Epithelial cell of esophagus (primary cell): ENCODE measurements around the gene PTPRS.
"Not testable (repeated sequence)": the region's sequence is repeated elsewhere in the genome, so short reads cannot be mapped to it uniquely, and the experiment has no call there.

ENCODE experiments used
- DNase-seq: peaks from one replicate; pipeline ENCODE4 v3.0.0; 2010; ENCODE audit warnings: low read depth
- H3K4me3 ChIP-seq: 2 replicates; pipeline ENCODE4 v1.5.1; 2011; ENCODE audit warnings: mild to moderate bottlenecking, low read length, control low read depth
- TF ChIP-seq, protein P1 (sequence below): IDR thresholded peaks from 2 replicates; pipeline ENCODE4 v1.5.1; 2011; ENCODE audit warnings: low read depth, mild to moderate bottlenecking, low read length, control low read depth, inconsistent platforms; ENCODE audit not compliant: insufficient read depth; ENCODE audit errors: missing control alignments

The PTPRS gene

DNA sequence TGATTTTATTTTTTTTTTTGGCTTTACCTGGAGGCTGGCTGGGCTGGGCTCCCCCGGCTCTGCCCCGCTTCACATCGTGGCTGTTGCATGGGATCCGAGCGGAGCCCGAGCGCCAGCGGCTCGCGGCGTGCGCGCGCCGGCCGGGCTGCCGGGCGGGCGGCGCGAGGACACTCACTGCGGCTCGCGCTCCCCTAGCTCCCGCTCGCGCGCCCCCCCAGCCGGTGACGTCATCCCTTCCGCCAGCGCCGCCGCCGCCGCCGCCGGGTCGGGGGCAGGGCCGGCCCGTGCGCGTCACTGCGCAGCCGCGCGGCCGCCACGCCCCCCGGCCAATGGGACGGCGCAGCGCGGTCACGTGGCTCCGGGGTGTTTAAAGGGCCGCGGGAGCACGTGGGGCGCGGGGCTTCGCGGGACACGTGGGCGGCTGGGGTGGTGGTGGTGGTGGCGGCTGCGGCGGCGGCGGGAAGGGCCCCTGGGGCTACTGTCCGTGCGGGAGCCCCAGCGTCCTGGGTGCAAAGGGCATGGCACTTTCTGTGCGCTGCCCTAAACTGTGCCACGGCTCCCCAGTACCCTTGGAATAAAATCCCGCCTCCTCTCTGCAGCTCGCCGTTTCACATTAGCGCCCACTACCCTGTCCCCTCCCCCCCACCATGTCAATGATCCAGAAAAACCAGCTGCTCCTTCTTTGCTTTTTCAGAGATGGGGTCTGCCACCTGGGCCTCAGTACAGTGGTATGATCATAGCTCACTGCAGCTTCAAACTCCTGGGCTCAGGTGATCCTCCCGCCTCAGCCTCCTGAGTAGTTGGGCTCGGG lies at the start of gene PTPRS:
PTPRS (minus strand) TSS at position 176 of the 811 bp plus-strand sequence. CDS start 54,672 bp downstream, outside the sequence.
- DNase-seq = peak; percentile 54
- peak within 1 kb of the TSS; percentile 49 for H3K4me3 ChIP-seq
- TF ChIP-seq, protein P1, sequence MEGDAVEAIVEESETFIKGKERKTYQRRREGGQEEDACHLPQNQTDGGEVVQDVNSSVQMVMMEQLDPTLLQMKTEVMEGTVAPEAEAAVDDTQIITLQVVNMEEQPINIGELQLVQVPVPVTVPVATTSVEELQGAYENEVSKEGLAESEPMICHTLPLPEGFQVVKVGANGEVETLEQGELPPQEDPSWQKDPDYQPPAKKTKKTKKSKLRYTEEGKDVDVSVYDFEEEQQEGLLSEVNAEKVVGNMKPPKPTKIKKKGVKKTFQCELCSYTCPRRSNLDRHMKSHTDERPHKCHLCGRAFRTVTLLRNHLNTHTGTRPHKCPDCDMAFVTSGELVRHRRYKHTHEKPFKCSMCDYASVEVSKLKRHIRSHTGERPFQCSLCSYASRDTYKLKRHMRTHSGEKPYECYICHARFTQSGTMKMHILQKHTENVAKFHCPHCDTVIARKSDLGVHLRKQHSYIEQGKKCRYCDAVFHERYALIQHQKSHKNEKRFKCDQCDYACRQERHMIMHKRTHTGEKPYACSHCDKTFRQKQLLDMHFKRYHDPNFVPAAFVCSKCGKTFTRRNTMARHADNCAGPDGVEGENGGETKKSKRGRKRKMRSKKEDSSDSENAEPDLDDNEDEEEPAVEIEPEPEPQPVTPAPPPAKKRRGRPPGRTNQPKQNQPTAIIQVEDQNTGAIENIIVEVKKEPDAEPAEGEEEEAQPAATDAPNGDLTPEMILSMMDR = no peak

DNA sequence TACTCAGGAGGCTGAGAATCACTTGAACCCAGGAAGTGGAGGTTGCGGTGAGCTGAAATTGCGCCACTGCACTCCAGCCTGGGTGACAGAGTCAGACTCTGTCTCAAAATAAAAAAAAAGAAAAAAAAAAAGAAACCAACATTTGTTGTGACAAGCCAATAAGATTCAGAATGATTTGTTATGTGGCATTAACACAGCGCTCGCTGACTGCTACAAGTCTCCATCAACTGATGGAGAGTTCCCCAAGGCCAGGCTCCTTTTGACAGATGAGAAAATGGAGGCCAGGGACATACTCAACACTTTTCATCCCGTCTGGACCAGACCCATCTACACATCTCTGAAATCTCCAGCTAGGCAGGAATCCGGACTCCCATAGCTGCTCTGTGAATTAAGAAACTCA lies 48.7 kb upstream of the PTPRS start:
- TF ChIP-seq, protein P1 = no peak
- no peak for DNase-seq
- no peak overlapping the region for H3K4me3 ChIP-seq

DNA sequence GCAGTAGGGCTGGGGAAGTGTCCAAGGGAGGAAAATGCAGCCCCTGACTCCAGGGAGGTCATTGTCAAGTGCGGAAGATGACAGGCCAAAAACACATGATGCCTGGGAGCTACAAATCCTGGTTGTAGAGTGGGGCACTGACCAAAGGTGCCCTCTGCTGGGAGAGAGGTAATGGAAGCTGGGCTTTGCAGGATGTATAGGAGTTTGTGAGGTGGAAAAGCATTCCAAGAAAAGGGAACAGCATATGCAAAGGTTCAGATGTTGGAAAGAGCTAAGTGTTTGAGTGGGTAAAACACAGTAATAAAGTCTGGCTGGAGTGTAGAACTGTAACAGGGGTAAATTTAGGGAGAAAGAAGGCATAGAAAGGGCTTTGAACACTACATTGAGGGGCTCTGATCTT lies 46.9 kb upstream of the PTPRS start:
- no peak overlapping the region for H3K4me3 ChIP-seq
- TF ChIP-seq, protein P1 = no peak
- DNase-seq = no peak

DNA sequence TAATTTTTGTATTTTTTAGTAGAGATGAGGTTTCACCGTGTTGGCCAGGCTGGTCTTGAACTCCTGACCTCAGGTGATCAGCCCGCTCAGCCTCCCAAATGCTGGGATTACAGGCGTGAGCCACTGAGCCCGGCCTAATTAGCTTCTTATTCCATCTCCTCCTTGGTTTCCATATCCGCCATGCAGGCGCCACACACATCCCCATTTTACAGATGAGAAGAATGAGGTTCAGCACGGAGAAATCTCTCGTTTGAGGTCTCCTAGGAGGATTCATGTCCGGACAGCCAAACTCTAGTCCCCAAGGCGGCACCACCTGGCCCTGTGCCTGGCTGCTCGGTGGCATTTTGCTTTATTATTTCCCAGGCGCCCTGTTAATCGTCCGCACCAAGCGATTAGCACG lies 46.2 kb upstream of the PTPRS start:
- DNase-seq = no peak
- TF ChIP-seq, protein P1 = no peak
- no peak overlapping the region for H3K4me3 ChIP-seq

DNA sequence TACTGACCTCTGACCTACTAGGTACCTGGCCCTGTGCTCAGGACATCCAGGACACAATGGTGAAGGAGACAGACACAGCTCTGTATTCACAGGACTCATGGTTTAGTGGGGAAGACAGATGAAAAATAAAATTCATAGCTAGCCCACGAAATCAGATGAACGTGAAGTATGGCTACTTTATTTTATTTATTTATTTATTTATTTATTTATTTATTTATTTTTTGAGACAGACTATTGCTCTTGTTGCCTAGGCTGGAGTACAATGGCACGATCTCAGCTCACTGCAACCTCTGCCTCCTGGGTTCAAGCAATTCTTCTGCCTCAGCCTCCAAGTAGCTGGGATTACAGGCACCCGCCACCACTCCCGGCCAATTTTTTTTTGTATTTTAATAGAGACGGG lies 40.6 kb upstream of the PTPRS start:
- H3K4me3 ChIP-seq, DNase-seq: not testable (repeated sequence)

DNA sequence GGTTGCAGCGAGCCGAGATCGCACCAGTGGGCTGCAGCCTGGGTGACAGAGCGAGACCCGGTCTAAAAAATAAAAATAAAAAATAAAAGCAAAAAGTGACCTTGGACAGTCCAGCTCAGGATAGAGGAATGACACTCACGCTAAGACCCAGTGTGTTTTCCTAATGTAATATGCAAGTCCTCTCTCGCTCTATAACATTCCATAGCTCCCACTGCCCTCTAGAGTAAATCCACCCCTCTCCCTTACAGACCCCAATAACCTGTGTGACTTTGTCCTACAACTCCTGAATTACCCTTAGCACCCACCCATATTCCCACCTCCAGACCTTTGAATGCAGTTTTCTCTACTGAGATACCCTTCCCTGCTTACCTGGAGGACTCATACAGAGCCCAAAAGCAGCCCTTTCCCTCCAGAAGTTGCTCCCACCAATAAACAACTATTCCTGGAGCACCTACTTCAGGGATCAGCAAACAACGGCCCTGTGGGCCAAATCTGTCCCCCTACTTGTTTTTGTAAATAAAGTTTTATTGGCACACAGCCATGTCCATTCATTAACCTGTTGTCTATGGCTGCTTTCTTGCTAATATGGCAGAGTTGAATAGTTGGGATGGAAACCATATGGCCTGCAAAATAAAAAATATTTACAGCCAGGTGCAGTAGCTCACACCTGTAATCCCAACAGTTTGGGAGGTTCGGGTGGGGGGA lies 39.8 kb upstream of the PTPRS start:
- DNase-seq = no peak
- no peak overlapping the region for H3K4me3 ChIP-seq
- TF ChIP-seq, protein P1 = no peak

DNA sequence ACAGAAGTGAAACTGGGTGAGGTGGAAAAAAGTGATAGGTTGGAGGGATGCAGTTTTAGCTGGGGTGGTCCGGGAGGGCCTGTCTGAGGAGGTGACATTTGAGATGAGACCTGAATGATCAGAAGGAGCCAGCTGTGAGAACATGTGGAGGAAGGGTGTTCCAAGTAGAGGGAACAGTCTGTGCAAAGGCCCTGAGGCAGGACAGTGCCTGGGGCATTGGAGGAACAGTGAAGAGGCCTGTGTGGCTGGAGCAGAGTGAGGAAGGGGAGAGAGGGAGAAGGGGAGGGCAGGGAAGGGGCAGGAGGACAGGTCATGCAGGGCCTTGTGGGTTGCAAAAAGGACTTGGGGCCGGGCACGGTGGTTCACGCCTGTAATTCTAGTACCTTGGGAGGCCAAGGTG lies 36.3 kb upstream of the PTPRS start:
- DNase-seq = no peak
- TF ChIP-seq, protein P1 = no peak
- no peak overlapping the region for H3K4me3 ChIP-seq
